Hematopoietic multipotent progenitor cell treated with erythropoietin and hydrocortisone succinate and interleukin-3 and kit ligand, for 15 days (in vitro differentiated cells): Measurements from ENCODE around the gene CDK17.

ENCODE experiments used
- DNase-seq: peaks from one replicate; pipeline ENCODE4 v3.0.0-alpha.2; 2015; ENCODE audit warnings: low spot score

The CDK17 gene

GRCh38 chr12:96237465-96238077, 162.7 kb downstream of the CDK17 start:
- no peak for DNase-seq

- DNase-seq, result no peak
Observed at GRCh38 chr12:96237035-96237434, 163.2 kb downstream of the CDK17 start.

GRCh38 chr12:96236221-96236822, 163.9 kb downstream of the CDK17 start:
- DNase-seq, result no peak

- DNase-seq, result no peak
Observed at GRCh38 chr12:96235484-96235826, 164.8 kb downstream of the CDK17 start.

GRCh38 chr12:96234591-96235483, 165.4 kb downstream of the CDK17 start:
- no peak for DNase-seq

- no peak for DNase-seq
Observed at GRCh38 chr12:96233939-96234461, 166.2 kb downstream of the CDK17 start.

GRCh38 chr12:96233168-96233567, 167.1 kb downstream of the CDK17 start:
- no peak for DNase-seq

- DNase-seq, result no peak
Observed at GRCh38 chr12:96230646-96231045, 169.6 kb downstream of the CDK17 start.

GRCh38 chr12:96228566-96229248, 171.5 kb downstream of the CDK17 start:
- no peak for DNase-seq
